ENCODE data around the gene GBX2. TPM values are rescaled to one million over a fixed set of nuclear protein-coding genes. Genes with fewer than 3 reads are reported as not detected.

GBX2 gene
- total RNA-seq, 1 experiment from 2014 or later = 18.0 TPM

DNA sequence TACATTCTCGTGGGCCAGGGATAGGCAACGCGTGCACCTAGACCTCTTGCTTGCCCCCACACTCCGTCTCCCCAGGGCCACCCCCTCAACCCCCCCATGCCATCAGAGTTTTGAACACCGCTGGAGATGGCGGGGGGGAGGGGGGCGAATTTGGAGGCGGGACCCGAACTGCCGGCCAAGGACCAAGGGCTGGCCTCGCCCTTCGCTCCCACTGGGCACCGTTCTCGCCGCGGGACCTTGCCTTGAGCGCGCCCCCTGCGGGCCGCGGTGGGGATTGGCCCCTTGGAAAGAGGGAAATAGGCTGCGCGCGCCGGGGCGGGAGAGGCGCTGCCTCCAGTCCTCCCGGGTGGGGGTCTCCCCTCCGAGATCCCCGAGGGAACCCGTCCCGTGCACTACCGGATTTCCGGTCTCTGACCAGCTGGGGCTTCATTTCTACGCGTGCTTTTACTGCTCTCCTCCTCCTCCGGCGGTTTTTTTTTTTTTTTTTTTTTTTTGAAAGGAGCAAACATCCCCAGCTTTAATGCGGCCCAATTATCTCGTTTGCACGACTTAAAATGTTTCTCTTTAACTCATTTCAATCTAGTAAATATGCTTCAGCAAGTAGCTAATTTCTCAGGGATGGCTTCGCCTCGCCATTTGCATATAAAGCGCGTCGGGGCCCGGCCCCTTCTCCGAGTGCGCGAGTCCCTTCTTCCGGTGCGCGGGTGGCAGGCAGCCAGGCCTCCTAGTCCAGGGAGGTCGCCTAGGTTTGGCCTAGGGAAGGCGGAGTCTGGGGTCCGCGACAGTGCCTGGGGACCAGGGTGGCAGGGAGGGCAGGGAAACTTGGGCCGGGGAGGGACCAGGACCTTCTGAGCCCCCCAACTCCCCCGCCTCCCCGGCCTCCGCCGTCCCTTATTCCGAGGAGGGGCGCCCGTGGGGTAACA is 10.0 kb upstream of the GBX2 start:
- Histone ChIP-seq H3K27ac (peak overlapping the region; percentile 97), H3K27me3 (replicated peaks) (no peaks in the 10 kb centered on the region), H3K4me1 (replicated peaks) (peaks cover 68% of the 10 kb centered on the region), H3K9me3 (replicated peaks) (no peaks in the 10 kb centered on the region), H3K4me3 (peak overlapping the region; percentile 29), H3K36me3 (peaks cover 6% of the 10 kb centered on the region)
- peak; percentile 74 to 77 for DNase-seq (ENCODE audit: low read depth in 1 of 2, low spot score in 2 of 2)

DNA sequence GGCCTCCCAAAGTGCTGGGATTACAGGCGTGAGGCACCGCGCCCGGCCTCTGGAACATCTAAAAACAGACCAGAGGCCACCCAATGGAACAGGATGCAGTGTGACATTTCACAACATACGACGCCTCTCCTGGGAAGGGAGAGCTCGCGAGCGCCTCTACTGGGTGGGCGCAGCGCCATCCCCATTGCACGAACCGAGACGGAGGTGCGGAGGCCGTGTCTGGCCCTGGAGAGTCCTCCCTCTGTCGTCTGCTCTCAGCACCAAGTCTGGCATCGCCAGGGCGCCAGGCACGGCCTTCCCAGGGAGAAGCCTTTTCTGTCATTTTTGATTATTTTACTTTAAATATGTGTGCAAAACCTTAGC is 9.4 kb upstream of the GBX2 start:
- no peaks in the 10 kb centered on the region for H3K9me3 ChIP-seq (replicated peaks)

DNA sequence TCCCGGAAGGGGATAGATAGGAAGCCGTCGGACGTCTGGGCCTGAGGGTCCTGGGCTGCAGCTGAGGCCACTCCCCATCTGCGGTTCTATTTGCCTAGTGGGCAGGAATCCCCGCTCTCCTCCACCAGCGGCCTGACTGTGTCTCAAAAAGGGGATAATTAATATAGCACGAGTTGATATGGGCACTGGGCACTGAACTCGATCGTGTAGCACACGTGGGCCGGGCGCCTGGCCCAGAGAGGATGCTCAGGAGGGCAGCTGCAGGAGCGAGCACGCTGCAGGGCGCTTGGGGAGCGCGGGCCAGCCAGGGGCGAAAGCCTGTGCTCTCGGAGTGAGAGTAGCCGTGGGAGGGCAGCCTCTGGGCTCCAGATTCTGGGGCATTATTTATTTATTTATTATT is 8.8 kb upstream of the GBX2 start:
- 0 out of 2 replicates have a peak overlapping the region, but pooled peaks have one; percentile 98 for H3K27ac ChIP-seq
- H3K36me3 ChIP-seq = peaks cover 12% of the 10 kb centered on the region
- DNase-seq (ENCODE audit: low read depth in 1 of 2, low spot score in 2 of 2) = no peak
- H3K4me1 ChIP-seq (replicated peaks) = peaks cover 68% of the 10 kb centered on the region
- no peaks in the 10 kb centered on the region for H3K27me3 ChIP-seq (replicated peaks)
- H3K9me3 ChIP-seq (replicated peaks) = no peaks in the 10 kb centered on the region
- H3K4me3 ChIP-seq = no peak overlapping the region

More for the DNA sequence above, 9.4 kb upstream of the GBX2 start:
- Histone ChIP-seq H3K36me3 (peaks cover 9% of the 10 kb centered on the region), H3K4me3 (no peak overlapping the region), H3K27me3 (replicated peaks) (no peaks in the 10 kb centered on the region), H3K27ac (no peak overlapping the region), H3K4me1 (replicated peaks) (peaks cover 68% of the 10 kb centered on the region)
- no peak for DNase-seq (ENCODE audit: low read depth in 1 of 2, low spot score in 2 of 2)

DNA sequence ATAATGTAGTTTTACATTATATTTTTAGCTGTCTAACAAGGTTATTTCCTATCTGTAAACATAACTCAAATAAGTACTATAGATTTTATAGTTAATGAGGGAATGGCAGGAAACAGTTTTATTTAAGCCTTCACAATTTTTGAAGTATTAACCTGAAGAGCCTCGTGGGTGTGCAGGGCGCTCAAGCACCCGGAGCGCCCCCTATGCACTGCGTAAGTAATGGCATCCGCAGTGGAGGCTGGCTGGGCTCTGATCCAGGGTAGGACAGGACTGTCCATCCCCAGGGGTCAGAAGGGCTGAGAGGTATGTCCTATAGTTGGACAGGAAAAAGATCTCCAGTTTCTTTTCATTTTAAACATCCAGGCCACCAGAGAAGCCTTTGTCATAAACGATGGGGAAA is 8.2 kb upstream of the GBX2 start:
- Histone ChIP-seq H3K36me3 (peaks cover 13% of the 10 kb centered on the region), H3K9me3 (replicated peaks) (no peaks in the 10 kb centered on the region), H3K4me3 (no peak overlapping the region), H3K27me3 (replicated peaks) (no peaks in the 10 kb centered on the region), H3K4me1 (replicated peaks) (peaks cover 68% of the 10 kb centered on the region), H3K27ac (peak overlapping the region; percentile 98; the same call in 1 of the 2 replicates)
- peak; percentile 41 to 57 for DNase-seq (ENCODE audit: low read depth in 1 of 2, low spot score in 2 of 2)

DNA sequence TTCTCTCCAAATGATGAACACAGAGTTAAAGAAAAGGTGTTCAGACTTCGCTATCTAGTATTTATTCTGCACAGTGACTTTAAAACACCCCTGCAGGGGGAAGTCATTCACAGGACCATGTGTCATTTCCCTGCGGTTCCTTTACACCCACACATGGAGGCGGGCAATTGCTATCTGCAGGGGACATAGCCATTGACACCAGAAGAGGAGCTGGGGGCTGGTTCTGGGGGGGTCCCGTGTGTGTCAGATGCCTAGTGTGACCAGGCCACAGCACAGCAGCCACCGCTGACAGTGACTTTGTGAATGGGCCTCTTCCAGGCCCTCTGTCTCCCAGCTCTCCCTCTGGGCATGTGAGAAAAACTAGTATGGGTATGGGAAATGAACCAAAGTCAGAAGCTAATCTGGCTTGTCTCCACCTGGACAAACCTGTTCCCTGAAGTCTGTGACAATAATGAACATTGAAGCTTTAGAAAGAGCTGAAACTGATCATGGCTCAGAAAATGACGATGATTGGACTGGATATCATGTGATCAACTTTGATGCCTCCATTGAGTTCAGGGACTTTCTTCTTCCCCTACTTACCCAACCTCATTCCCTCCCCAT is 7.5 kb upstream of the GBX2 start:
- H3K4me3 ChIP-seq = no peak overlapping the region

DNA sequence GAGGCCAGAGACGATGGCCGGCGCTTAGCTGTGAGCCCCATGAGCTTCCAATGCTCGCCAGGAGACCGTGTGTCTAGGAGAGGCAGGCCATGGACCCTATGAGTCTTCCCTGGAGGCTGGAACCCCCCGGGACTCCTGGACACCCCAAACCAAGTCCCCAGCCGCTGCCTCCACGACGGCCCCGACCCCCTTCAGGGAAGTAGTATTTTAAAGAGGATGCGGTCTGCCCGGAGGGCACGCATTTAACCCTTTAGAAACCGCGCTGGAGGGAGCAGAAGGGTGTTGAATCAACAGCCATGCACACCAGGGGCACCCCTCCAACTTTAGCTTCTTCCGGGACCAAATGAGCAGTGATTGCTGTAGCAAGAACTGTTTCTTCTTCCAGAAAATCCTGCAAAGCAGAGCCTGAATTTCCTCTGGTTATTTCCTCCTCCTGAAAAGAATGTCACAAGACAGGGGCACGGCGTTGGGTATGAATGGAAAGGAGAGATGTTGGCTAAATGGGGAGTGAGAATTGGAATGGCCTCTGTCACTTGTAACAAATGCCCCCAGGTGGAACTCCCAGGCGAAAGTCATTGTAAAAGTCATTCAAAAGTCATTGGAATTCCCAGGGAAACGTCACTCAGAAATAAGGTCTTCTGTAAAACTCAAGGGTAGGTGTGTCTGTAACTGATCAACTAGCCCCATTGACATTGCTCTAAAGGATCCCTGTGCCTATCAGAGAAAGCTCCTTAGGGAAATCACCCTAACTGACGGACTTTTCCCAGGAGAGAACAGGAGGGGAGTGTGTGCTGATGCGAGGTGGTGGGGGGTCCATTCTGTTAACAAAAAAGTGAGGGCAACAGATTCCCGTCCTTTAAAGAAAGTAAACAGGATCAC is 5.8 kb upstream of the GBX2 start:
- H3K27ac ChIP-seq = peak overlapping the region; percentile 98
- peaks cover 52% of the 10 kb centered on the region for H3K4me1 ChIP-seq (replicated peaks)
- H3K9me3 ChIP-seq (replicated peaks) = no peaks in the 10 kb centered on the region
- H3K4me3 ChIP-seq = no peak overlapping the region
- peaks cover 38% of the 10 kb centered on the region for H3K36me3 ChIP-seq
- DNase-seq (ENCODE audit: low read depth in 1 of 2, low spot score in 2 of 2) = no peak
- H3K27me3 ChIP-seq (replicated peaks) = no peaks in the 10 kb centered on the region

More for the DNA sequence above, 7.5 kb upstream of the GBX2 start:
- Histone ChIP-seq H3K27me3 (replicated peaks) (no peaks in the 10 kb centered on the region), H3K9me3 (replicated peaks) (no peaks in the 10 kb centered on the region), H3K27ac (peak overlapping the region; percentile 98), H3K4me1 (replicated peaks) (peaks cover 68% of the 10 kb centered on the region), H3K36me3 (peaks cover 21% of the 10 kb centered on the region)
- DNase-seq (ENCODE audit: low read depth in 1 of 2, low spot score in 2 of 2) = peak in 1 of 2 experiments; percentile 76

DNA sequence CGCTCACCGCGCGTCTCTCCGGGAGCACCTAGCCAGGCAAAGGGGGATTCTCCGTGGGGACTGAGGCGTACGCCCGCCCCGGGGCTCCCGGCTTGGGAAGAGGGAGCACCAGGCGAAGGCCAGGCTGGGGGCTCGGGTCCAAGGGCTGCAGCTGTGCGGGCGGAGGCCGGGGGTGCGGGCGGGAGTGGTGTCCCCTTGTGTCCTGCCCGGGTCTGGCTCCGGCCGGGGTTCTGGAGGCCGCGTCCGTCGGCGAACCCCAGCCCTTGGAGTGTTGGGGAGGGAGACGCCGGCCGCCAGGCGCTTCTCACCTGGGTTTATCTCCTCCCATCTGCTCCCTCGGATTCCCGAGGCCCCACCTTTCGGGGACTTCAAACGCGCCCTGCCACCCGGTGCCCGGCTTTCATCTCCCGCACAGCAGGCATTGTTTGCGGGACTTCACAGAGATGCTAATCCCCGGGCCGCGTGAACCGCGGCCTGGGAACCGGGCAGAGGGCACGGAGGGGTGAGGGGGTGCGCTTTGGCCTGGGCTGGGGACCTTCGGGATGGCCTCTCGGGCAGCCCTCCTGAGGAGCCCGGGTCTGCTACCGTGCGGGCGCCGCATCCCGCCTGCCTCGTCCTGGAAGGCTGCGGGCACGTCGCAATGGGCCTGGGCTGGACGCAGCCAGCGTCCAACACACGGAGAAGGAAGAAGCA is 5.0 kb upstream of the GBX2 start:
- Histone ChIP-seq H3K27me3 (replicated peaks) (no peaks in the 10 kb centered on the region), H3K4me1 (replicated peaks) (peaks cover 52% of the 10 kb centered on the region), H3K36me3 (peaks cover 43% of the 10 kb centered on the region), H3K4me3 (no peak overlapping the region), H3K27ac (peak overlapping the region; percentile 98; the same call in 1 of the 2 replicates), H3K9me3 (replicated peaks) (no peaks in the 10 kb centered on the region)
- no peak for DNase-seq (ENCODE audit: low read depth in 1 of 2, low spot score in 2 of 2)

DNA sequence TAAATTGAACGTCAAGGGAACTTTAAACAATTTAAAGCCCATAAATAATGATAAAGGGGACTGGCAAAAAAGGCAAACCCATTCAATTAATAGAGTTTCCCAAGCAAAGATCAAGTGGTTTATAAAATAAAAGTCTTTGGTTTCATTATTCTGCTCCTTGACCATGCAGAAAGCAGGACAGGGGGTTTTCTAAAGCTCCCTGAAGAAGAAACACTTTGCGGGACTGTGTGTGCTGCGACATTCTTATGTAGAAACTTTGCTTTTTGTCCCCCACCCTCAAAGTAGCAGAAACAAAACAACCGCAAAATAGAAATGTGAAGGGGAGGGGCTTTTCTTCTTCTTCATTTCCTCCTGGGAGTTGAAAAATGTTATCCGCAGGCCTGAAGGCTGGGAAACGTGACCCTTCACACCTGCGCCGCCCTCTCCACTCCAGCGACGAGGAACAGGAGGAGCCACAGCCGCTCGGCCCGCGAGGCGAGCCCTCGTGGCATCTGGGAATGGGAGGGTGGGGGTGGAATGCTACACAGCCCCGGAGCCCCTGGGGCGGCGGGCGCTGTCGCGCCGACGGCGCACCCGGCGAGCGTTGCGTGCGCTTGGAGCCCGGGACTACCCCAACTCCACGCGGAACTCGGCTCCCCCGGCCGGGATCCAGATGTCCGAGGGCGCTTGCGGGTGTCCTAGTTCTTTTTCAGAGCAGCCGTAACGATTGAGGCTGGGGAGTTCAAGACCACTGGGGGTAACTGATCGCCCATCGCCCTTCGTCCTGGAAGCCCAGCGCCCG is 4.3 kb upstream of the GBX2 start:
- Histone ChIP-seq H3K4me1 (replicated peaks) (peaks cover 49% of the 10 kb centered on the region), H3K36me3 (peaks cover 49% of the 10 kb centered on the region), H3K27me3 (replicated peaks) (no peaks in the 10 kb centered on the region), H3K9me3 (replicated peaks) (no peaks in the 10 kb centered on the region), H3K27ac (no peak overlapping the region), H3K4me3 (no peak overlapping the region)
- DNase-seq (ENCODE audit: low read depth in 1 of 2, low spot score in 2 of 2) = no peak

DNA sequence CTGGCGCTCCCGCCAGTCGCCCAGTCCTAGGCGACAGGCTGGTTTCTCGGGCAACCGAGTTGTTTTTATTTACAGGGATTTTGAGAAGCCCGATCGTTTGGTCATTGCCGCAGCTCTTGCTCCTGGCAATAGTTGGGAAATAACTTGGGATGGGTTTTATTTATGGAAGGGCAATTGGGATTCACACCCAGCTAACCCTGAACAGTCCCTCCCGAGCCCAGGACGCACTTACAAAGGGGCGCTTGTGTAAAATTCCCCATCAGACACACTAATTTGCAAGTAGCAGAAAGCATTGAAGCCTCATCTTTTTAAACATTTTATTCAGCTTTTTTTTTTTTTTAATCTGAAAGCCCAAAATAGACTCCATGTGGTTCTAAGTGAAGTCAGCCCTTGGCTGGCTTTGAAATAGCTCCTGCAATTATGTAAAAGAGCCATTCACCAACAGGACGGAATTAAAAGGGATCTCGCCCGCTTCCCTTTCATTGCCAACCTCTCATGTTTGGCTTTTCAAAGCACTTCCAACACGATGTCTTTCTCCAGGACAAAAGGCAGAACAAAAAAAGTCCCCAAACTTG is 3.6 kb upstream of the GBX2 start:
- Histone ChIP-seq H3K36me3 (peaks cover 56% of the 10 kb centered on the region), H3K9me3 (replicated peaks) (no peaks in the 10 kb centered on the region), H3K4me1 (replicated peaks) (peaks cover 48% of the 10 kb centered on the region), H3K27ac (no peak overlapping the region), H3K4me3 (no peak overlapping the region), H3K27me3 (replicated peaks) (no peaks in the 10 kb centered on the region)
- no peak for DNase-seq (ENCODE audit: low read depth in 1 of 2, low spot score in 2 of 2)

DNA sequence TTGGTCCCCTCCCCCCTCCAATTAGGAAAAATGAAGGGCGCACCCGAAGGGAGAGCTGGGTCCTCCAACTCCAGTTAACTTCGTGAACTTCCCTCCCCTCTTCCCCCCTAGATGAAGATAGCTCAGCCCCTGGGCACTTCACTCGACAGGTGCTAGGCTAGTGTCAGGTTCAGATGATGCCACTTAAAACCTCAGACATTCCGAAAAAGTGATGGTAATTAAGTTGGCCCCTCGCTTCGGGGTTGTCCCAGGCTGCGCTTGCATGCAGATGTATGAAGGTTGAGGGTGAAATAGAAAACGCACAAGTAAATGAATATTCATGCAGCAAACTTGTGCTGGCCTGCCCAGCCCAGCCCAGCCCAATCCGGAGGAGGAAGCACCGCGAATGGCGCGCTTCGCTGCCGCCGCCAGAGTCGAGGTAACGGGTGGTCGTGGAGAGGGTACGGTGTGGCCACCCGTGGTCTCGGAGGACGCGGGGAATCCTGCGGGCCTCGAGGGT is 3.0 kb upstream of the GBX2 start:
- Histone ChIP-seq H3K4me3 (no peak overlapping the region), H3K27me3 (replicated peaks) (no peaks in the 10 kb centered on the region), H3K27ac (no peak overlapping the region), H3K9me3 (replicated peaks) (no peaks in the 10 kb centered on the region), H3K36me3 (peaks cover 60% of the 10 kb centered on the region), H3K4me1 (replicated peaks) (peaks cover 48% of the 10 kb centered on the region)
- no peak for DNase-seq (ENCODE audit: low read depth in 1 of 2, low spot score in 2 of 2)

DNA sequence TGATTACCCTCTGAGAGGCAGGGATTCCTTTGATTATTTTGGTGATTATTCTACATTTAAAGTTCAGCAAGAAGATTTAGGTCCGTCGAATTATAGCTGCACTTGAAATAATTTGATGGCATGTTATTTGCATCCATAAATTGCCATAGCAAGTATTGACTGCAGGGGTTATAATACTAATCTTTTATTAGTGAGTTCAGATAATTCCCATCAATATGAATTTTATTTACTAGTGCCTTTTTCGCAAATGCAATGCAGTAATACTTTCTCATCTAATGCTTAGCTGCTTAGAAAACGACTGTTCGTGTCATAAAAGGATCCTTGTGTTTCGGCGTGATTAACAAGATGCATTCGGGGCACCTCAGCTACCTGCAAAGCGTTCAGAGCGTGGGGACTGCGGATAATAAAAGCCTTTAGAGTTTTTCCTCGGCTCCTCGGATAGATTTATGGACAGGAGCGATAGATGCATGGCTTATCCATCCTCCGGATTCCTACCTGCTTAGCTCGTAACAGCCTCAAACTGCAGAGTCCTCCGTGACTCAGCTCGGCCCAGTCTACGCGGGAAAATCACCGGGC is 2.5 kb upstream of the GBX2 start:
- DNase-seq (ENCODE audit: low read depth in 1 of 2, low spot score in 2 of 2) = no peak
- no peak overlapping the region for H3K4me3 ChIP-seq
- no peaks in the 10 kb centered on the region for H3K9me3 ChIP-seq (replicated peaks)
- H3K27me3 ChIP-seq (replicated peaks) = no peaks in the 10 kb centered on the region
- peaks cover 65% of the 10 kb centered on the region for H3K36me3 ChIP-seq
- H3K4me1 ChIP-seq (replicated peaks) = peaks cover 46% of the 10 kb centered on the region
- no peak overlapping the region for H3K27ac ChIP-seq
